HepG2 (cell line): Measurements from ENCODE around the gene NOSTRIN. TPM values are rescaled to one million over a fixed set of nuclear protein-coding genes. Genes with fewer than 3 reads are reported as not detected.

Experiments
- ATAC-seq: fragments of 200-7000 bp; cut with Tn5 transposase; 3 replicates; pipeline ENCODE4 v1.9.1; 2020; ENCODE audit warnings: mild to moderate bottlenecking, moderate library complexity
- BruUV-seq: library from RNA; stranded (reverse); fragments of 400-500 nt; replicated peaks from 2 replicates; lab custom pipeline; 2021; lab: Mats Ljungman, UMichigan
- CTCF ChIA-PET: fragments of 300-600 bp; formaldehyde crosslinking; extraction: SDS; loops from one replicate; lab custom pipeline; 2021; ENCODE audit warnings: low total read pairs, inconsistent platforms, low intra/inter-chr PET ratio; lab: Yijun Ruan, JAX
- POLR2A ChIA-PET: fragments of 350-600 bp; sonication (Branson Sonifier 250); formaldehyde crosslinking; loops from one replicate; lab custom pipeline; 2020; ENCODE audit warnings: antibody characterized with exemption, inconsistent platforms; lab: Yijun Ruan, JAX
- DNase-seq: peaks from one replicate; pipeline ENCODE4 v3.0.0-alpha.2; 2015; ENCODE audit warnings: low spot score
- FAIRE-seq: peaks from 3 replicates; lab custom pipeline; 2011; peaks lifted over from hg19 to GRCh38; lab: Jason Lieb, UNC
- H2AFZ ChIP-seq: one replicate; pipeline ENCODE4 v1.6.1; 2011; ENCODE audit warnings: low read length, inconsistent platforms
- H3K27ac ChIP-seq: fragments of 300-600 bp; 3 replicates; pipeline ENCODE4 v1.8.0; 2011; ENCODE audit warnings: mixed run types, mild to moderate bottlenecking, mixed read lengths, low read length, inconsistent platforms; ENCODE audit not compliant: insufficient read depth; ENCODE audit errors: extremely low read length
- H3K27me3 ChIP-seq, 2 experiments: fragments of 200-600 bp in 1 of 2; 2 replicates in 1 of 2; 3 replicates in 1 of 2; pipeline versions ENCODE4 v1.6.0 to v1.8.0; 2011; ENCODE audit warnings: low read length in 2 of 2, mild to moderate bottlenecking in 2 of 2, moderate library complexity in 2 of 2, inconsistent platforms in 1 of 2; ENCODE audit not compliant: insufficient read depth in 2 of 2, control insufficient read depth in 1 of 2
- H3K36me3 ChIP-seq, 2 experiments: fragments of 200-600 bp in 1 of 2; replicated peaks in 1 of 2; 2 replicates in 1 of 2; 3 replicates in 1 of 2; pipeline versions ENCODE4 v1.5.1 to v1.8.0; 2011; ENCODE audit warnings: low read length in 2 of 2, inconsistent platforms in 1 of 2; ENCODE audit not compliant: insufficient read depth in 2 of 2, control insufficient read depth in 1 of 2
- H3K4me1 ChIP-seq: 2 replicates; pipeline ENCODE4 v1.5.1; 2012; ENCODE audit warnings: low read length, inconsistent platforms; ENCODE audit not compliant: insufficient read depth
- H3K4me2 ChIP-seq: 2 replicates; pipeline ENCODE4 v1.6.0; 2011; ENCODE audit warnings: low read depth, low read length, inconsistent platforms
- H3K4me3 ChIP-seq, 3 experiments: fragments of 200-600 bp in 1 of 3; sonication (generic), shearing (Covaris generic) in 1 of 3; replicated peaks in 1 of 3; 2 replicates each; pipeline ENCODE4 v1.5.1; 2011 to 2016; ENCODE audit warnings: low read length in 3 of 3, inconsistent platforms in 2 of 3, low read depth in 2 of 3, mild to moderate bottlenecking in 2 of 3, control low read depth in 1 of 3, mixed read lengths in 1 of 3; ENCODE audit not compliant: insufficient read depth in 1 of 3
- H3K79me2 ChIP-seq: one replicate; pipeline ENCODE4 v1.6.1; 2011; ENCODE audit warnings: low read length, inconsistent platforms; ENCODE audit not compliant: insufficient read depth
- H3K9ac ChIP-seq: 2 replicates; pipeline ENCODE4 v1.6.0; 2011; ENCODE audit warnings: mild to moderate bottlenecking, low read depth, low read length, inconsistent platforms; ENCODE audit not compliant: insufficient read depth
- H3K9me3 ChIP-seq: 2 replicates; pipeline ENCODE4 v1.5.1; 2012; ENCODE audit warnings: mild to moderate bottlenecking, low read length
- H4K20me1 ChIP-seq: 2 replicates; pipeline ENCODE4 v1.6.0; 2011; ENCODE audit warnings: inconsistent platforms, mild to moderate bottlenecking, low read length, moderate library complexity; ENCODE audit not compliant: insufficient read depth
- BRD4 ChIP-seq: sonication (generic); formaldehyde crosslinking; IDR thresholded peaks from 2 replicates; pipeline ENCODE4 v1.4.0; 2020; ENCODE audit warnings: missing genetic modification reagents
- CBX5 ChIP-seq: sonication (generic); formaldehyde crosslinking; IDR thresholded peaks from 2 replicates; pipeline ENCODE4 v1.4.0; 2020; ENCODE audit warnings: missing genetic modification reagents, borderline replicate concordance
- CEBPG ChIP-seq: IDR thresholded peaks from 2 replicates; pipeline ENCODE4 v1.6.1; 2016
- DMAP1 ChIP-seq: IDR thresholded peaks from 2 replicates; pipeline ENCODE4 v1.6.1; 2016
- HIVEP1 ChIP-seq: sonication (generic); formaldehyde crosslinking; IDR thresholded peaks from 2 replicates; pipeline ENCODE4 v1.4.0; 2020; ENCODE audit warnings: mild to moderate bottlenecking, missing genetic modification reagents
- MED1 ChIP-seq: sonication (generic); formaldehyde crosslinking; IDR thresholded peaks from 2 replicates; pipeline ENCODE4 v1.4.0; 2020; ENCODE audit warnings: missing genetic modification reagents
- PAF1 ChIP-seq: IDR thresholded peaks from 2 replicates; pipeline ENCODE4 v1.6.1; 2016; ENCODE audit warnings: missing genetic modification reagents, missing compliant biosample characterization
- PBX3 ChIP-seq: sonication (generic); formaldehyde crosslinking; IDR thresholded peaks from 2 replicates; pipeline ENCODE4 v1.8.1; 2023; ENCODE audit warnings: missing genetic modification reagents, inconsistent platforms, borderline replicate concordance
- TMF1 ChIP-seq: sonication (generic); formaldehyde crosslinking; IDR thresholded peaks from 2 replicates; pipeline ENCODE4 v1.8.1; 2022; ENCODE audit warnings: low read depth, missing genetic modification reagents
- TRIM24 ChIP-seq: sonication (generic); formaldehyde crosslinking; IDR thresholded peaks from 2 replicates; pipeline ENCODE4 v1.8.0; 2022; ENCODE audit warnings: mild to moderate bottlenecking, missing genetic modification reagents
- ZFP62 ChIP-seq: sonication (generic); formaldehyde crosslinking; IDR thresholded peaks from 2 replicates; pipeline ENCODE4 v1.4.0; 2020; ENCODE audit warnings: missing genetic modification reagents
- ZFP82 ChIP-seq: sonication (generic); formaldehyde crosslinking; IDR thresholded peaks from 2 replicates; pipeline ENCODE4 v1.5.1; 2020; ENCODE audit warnings: mild to moderate bottlenecking, missing genetic modification reagents, borderline replicate concordance
- ZFX ChIP-seq: sonication (generic); formaldehyde crosslinking; IDR thresholded peaks from 2 replicates; pipeline ENCODE4 v1.4.0; 2020; ENCODE audit warnings: mild to moderate bottlenecking, low read depth, missing genetic modification reagents, moderate library complexity
- ZNF274 ChIP-seq: sonication (generic); formaldehyde crosslinking; IDR thresholded peaks from 2 replicates; pipeline ENCODE4 v1.5.1; 2020; ENCODE audit warnings: mild to moderate bottlenecking, missing genetic modification reagents
- ZNF414 ChIP-seq: sonication (generic); formaldehyde crosslinking; IDR thresholded peaks from 2 replicates; pipeline ENCODE4 v1.5.0; 2020; ENCODE audit warnings: missing genetic modification reagents
- ZNF580 ChIP-seq: IDR thresholded peaks from 2 replicates; pipeline ENCODE4 v1.6.1; 2016; ENCODE audit warnings: low read depth, borderline replicate concordance
- ZNF652 ChIP-seq: IDR thresholded peaks from 2 replicates; pipeline ENCODE4 v1.6.1; 2016; ENCODE audit warnings: low read depth, borderline replicate concordance
- ZSCAN22 ChIP-seq: sonication (generic); formaldehyde crosslinking; IDR thresholded peaks from 2 replicates; pipeline ENCODE4 v1.4.0; 2020; ENCODE audit warnings: mild to moderate bottlenecking, missing genetic modification reagents
- WGBS: methylation state at CpG from one replicate; pipeline ENCODE4 v1.1.6; 2017; ENCODE audit warnings: low lambda C conversion rate; 5-methylcytosine and 5-hydroxymethylcytosine counted together
- in situ Hi-C: cut with HindIII; loops from 2 replicates; pipeline ENCODE4 v1.10.0; 2017; ENCODE audit warnings: low pct_unique_long_range_greater_than_20kb; ENCODE audit not compliant: extremely low pct_ligation_motif_present
- intact Hi-C: fragments of 100-400 bp; cut with micrococcal nuclease; formaldehyde crosslinking; loops from one replicate; pipeline ENCODE4 v1.10.0; 2022; ENCODE audit not compliant: unreplicated experiment
- polyA plus RNA-seq, 8 experiments: library from polyadenylated mRNA; depleted of rRNA in 3 of 8; stranded (reverse) in 7 of 8; unstranded in 1 of 8; fragments of >200 nt; fragmentation: Illumina TruSeq in 4 of 8; extraction: Trizol in 4 of 8; gene quantifications; 2 replicates each; pipeline versions ENCODE4 v1.2.1 to v1.2.3, GENCODE V29; 2011 to 2016; ENCODE audit warnings: low read depth in 4 of 8, missing spikeins in 1 of 8, mixed read lengths in 1 of 8; ENCODE audit not compliant: insufficient read depth in 1 of 8
- total RNA-seq, 5 experiments: library from RNA; depleted of rRNA; stranded (reverse); fragments of >200 nt; fragmentation: Illumina TruSeq; extraction: Trizol; gene quantifications; 2 replicates each; pipeline ENCODE4 v1.2.3, GENCODE V29; 2016; ENCODE audit warnings: low read depth in 1 of 5

The NOSTRIN gene
- total and polyA plus RNA-seq, 2 of the 13 experiments (the other 11 are each of a cell fraction or from before 2014, with no cell fraction given) = 0.22 TPM

GRCh38 chr2:168901003-168901402, 98.6 kb downstream of the NOSTRIN start, which contains the start of gene G6PC2:
Gene G6PC2 (plus strand): TSS chr2:168901291. CDS start chr2:168901332, 41 bp downstream.
- no peaks in the 10 kb centered on the region for H3K79me2 ChIP-seq
- no peak within 1 kb of the TSS for H2AFZ ChIP-seq
- no peak for DNase-seq
- POLR2A ChIA-PET = no interaction called here
- FAIRE-seq = no peak
- ATAC-seq = no peak
- intact Hi-C loops = no loop called here
- 24% methylated on average over 5 of the region's 5 CpGs for WGBS
- H3K9ac ChIP-seq = no peak within 1 kb of the TSS
- no peaks in the 10 kb centered on the region for H3K9me3 ChIP-seq
- no peak within 1 kb of the TSS for H3K27ac ChIP-seq
- no peak within 1 kb of the TSS for H3K4me3 ChIP-seq
- no peaks in the 10 kb centered on the region for H4K20me1 ChIP-seq
- no TSS peak for BruUV-seq
- H3K4me1 ChIP-seq = no peaks in the 10 kb centered on the region
- no peak within 1 kb of the TSS for H3K4me2 ChIP-seq
- no peak for TF ChIP-seq CBX5 (CRISPR knock-in tag)
- TF ChIP-seq TMF1 (CRISPR knock-in tag) = no peak
- no peak for TF ChIP-seq ZFP82 (CRISPR knock-in tag)
- no peak for TF ChIP-seq BRD4
- no peak for TF ChIP-seq ZFX (CRISPR knock-in tag)
- no peak for TF ChIP-seq ZNF414
- no peak for TF ChIP-seq ZNF580 (CRISPR knock-in tag)
- TF ChIP-seq HIVEP1 (CRISPR knock-in tag) = no peak
- no peak for TF ChIP-seq ZSCAN22 (CRISPR knock-in tag)
- TF ChIP-seq CEBPG (CRISPR knock-in tag) = no peak
- TF ChIP-seq PBX3 (CRISPR knock-in tag) = no peak
- TF ChIP-seq ZFP62 (CRISPR knock-in tag) = no peak
- no peak for TF ChIP-seq ZNF652 (CRISPR knock-in tag)
- no peak for TF ChIP-seq DMAP1
- no peak for TF ChIP-seq ZNF274 (CRISPR knock-in tag)
- TF ChIP-seq MED1 (CRISPR knock-in tag) = no peak
- no peak for TF ChIP-seq TRIM24 (CRISPR knock-in tag)
- no peak for TF ChIP-seq PAF1
- H3K27me3 ChIP-seq = peaks cover 0 to 5% of the 10 kb centered on the region in 2 experiments; a peak in 2 of 5 replicates
- no peaks in the 10 kb centered on the region for H3K36me3 ChIP-seq
- in situ Hi-C loops = loop anchor here (25.0 kb wide), 1 partner anchor 764 kb away; no protein-coding TSS in a partner anchor
- CTCF ChIA-PET = no interaction called here
